ENCODE results near the gene SERGEF. TPM values are rescaled to one million over a fixed set of nuclear protein-coding genes. Genes with fewer than 3 reads are reported as not detected.

The SERGEF gene
- total RNA-seq, 4 donors from 2014 or later = 11.8 to 34.7 (median 24.5) TPM

- in situ Hi-C loops (cut with MboI; ENCODE audit: low sequenced_read_pairs in 4 of 4) (loop anchor here in 1 of 4 donors (10.0 kb wide), 1 partner anchor 206 kb away; no protein-coding TSS in a partner anchor), intact Hi-C loops (cut with DNase I; ENCODE audit: low total_unique reads) (no loop called here)
- Histone ChIP-seq H3K36me3 (no peaks in the 10 kb centered on the region), H3K4me1 (no peaks in the 10 kb centered on the region), H3K4me3 (no peak overlapping the region), H3K9me3 (no peaks in the 10 kb centered on the region), H3K27me3 (no peaks in the 10 kb centered on the region), H3K27ac (no peak overlapping the region)
- no peak for TF ChIP-seq CTCF (IDR thresholded peaks at IDR 0.05 in 4 of 5, conservative IDR thresholded peaks at IDR 0.05 in 1 of 5)
- no peak for TF ChIP-seq POLR2A (IDR thresholded peaks at IDR 0.05)
- no peak for DNase-seq
- ATAC-seq = no peak
Measured at GRCh38 chr11:17768547-17768946, 244.3 kb downstream of the SERGEF start.

- no peak for TF ChIP-seq POLR2A (IDR thresholded peaks at IDR 0.05)
- TF ChIP-seq CTCF (IDR thresholded peaks at IDR 0.05 in 4 of 5, conservative IDR thresholded peaks at IDR 0.05 in 1 of 5) = no peak
- in situ Hi-C loops (cut with MboI; ENCODE audit: low sequenced_read_pairs in 4 of 4) = loop anchor here in 1 of 4 donors (10.0 kb wide), 1 partner anchor 207 kb away; no protein-coding TSS in a partner anchor
- intact Hi-C loops (cut with DNase I; ENCODE audit: low total_unique reads) = no loop called here
- no peaks in the 10 kb centered on the region for H3K27me3 ChIP-seq
- H3K36me3 ChIP-seq = no peaks in the 10 kb centered on the region
- no peak for ATAC-seq
- no peak overlapping the region for H3K4me3 ChIP-seq
- no peaks in the 10 kb centered on the region for H3K4me1 ChIP-seq
- H3K9me3 ChIP-seq = no peaks in the 10 kb centered on the region
- no peak overlapping the region for H3K27ac ChIP-seq
- no peak for DNase-seq
Measured at GRCh38 chr11:17767914-17768313, 244.9 kb downstream of the SERGEF start.

GRCh38 chr11:17767301-17767885, 245.5 kb downstream of the SERGEF start:
- TF ChIP-seq CTCF (IDR thresholded peaks at IDR 0.05 in 4 of 5, conservative IDR thresholded peaks at IDR 0.05 in 1 of 5) = no peak
- no peak for TF ChIP-seq POLR2A (IDR thresholded peaks at IDR 0.05)
- no peak for ATAC-seq
- intact Hi-C loops (cut with DNase I; ENCODE audit: low total_unique reads) (no loop called here), in situ Hi-C loops (cut with MboI; ENCODE audit: low sequenced_read_pairs in 4 of 4) (loop anchor here in 1 of 4 donors (10.0 kb wide), 1 partner anchor 207 kb away; no protein-coding TSS in a partner anchor)
- no peaks in the 10 kb centered on the region for H3K36me3 ChIP-seq
- H3K9me3 ChIP-seq = no peaks in the 10 kb centered on the region
- DNase-seq = no peak
- H3K27me3 ChIP-seq = no peaks in the 10 kb centered on the region
- H3K4me3 ChIP-seq = no peak overlapping the region
- H3K27ac ChIP-seq = no peak overlapping the region
- H3K4me1 ChIP-seq = no peaks in the 10 kb centered on the region

- H3K27me3 ChIP-seq = no peaks in the 10 kb centered on the region
- in situ Hi-C loops (cut with MboI; ENCODE audit: low sequenced_read_pairs in 4 of 4) (loop anchor here in 1 of 4 donors (10.0 kb wide), 1 partner anchor 208 kb away; no protein-coding TSS in a partner anchor), intact Hi-C loops (cut with DNase I; ENCODE audit: low total_unique reads) (no loop called here)
- ATAC-seq (no peak), DNase-seq (no peak)
- H3K27ac ChIP-seq = no peak overlapping the region
- H3K9me3 ChIP-seq = no peaks in the 10 kb centered on the region
- no peaks in the 10 kb centered on the region for H3K4me1 ChIP-seq
- no peaks in the 10 kb centered on the region for H3K36me3 ChIP-seq
- H3K4me3 ChIP-seq = no peak overlapping the region
- TF ChIP-seq POLR2A (IDR thresholded peaks at IDR 0.05) = no peak
- TF ChIP-seq CTCF (IDR thresholded peaks at IDR 0.05 in 4 of 5, conservative IDR thresholded peaks at IDR 0.05 in 1 of 5) = no peak
Measured at GRCh38 chr11:17766590-17766989, 246.3 kb downstream of the SERGEF start.

- in situ Hi-C loops (cut with MboI; ENCODE audit: low sequenced_read_pairs in 4 of 4) = loop anchor here in 1 of 4 donors (10.0 kb wide), 1 partner anchor 209 kb away; no protein-coding TSS in a partner anchor
- H3K36me3 ChIP-seq = no peaks in the 10 kb centered on the region
- H3K4me3 ChIP-seq = no peak overlapping the region
- ATAC-seq = no peak
- intact Hi-C loops (cut with DNase I; ENCODE audit: low total_unique reads) = no loop called here
- H3K27me3 ChIP-seq = no peaks in the 10 kb centered on the region
- no peaks in the 10 kb centered on the region for H3K9me3 ChIP-seq
- no peaks in the 10 kb centered on the region for H3K4me1 ChIP-seq
- no peak for DNase-seq
- H3K27ac ChIP-seq = no peak overlapping the region
- TF ChIP-seq POLR2A (IDR thresholded peaks at IDR 0.05) (no peak), CTCF (IDR thresholded peaks at IDR 0.05 in 4 of 5, conservative IDR thresholded peaks at IDR 0.05 in 1 of 5) (no peak)
Measured at GRCh38 chr11:17766073-17766359, 246.8 kb downstream of the SERGEF start.
